Measurements from ENCODE around the gene DNAH8.

Gene DNAH8

DNA sequence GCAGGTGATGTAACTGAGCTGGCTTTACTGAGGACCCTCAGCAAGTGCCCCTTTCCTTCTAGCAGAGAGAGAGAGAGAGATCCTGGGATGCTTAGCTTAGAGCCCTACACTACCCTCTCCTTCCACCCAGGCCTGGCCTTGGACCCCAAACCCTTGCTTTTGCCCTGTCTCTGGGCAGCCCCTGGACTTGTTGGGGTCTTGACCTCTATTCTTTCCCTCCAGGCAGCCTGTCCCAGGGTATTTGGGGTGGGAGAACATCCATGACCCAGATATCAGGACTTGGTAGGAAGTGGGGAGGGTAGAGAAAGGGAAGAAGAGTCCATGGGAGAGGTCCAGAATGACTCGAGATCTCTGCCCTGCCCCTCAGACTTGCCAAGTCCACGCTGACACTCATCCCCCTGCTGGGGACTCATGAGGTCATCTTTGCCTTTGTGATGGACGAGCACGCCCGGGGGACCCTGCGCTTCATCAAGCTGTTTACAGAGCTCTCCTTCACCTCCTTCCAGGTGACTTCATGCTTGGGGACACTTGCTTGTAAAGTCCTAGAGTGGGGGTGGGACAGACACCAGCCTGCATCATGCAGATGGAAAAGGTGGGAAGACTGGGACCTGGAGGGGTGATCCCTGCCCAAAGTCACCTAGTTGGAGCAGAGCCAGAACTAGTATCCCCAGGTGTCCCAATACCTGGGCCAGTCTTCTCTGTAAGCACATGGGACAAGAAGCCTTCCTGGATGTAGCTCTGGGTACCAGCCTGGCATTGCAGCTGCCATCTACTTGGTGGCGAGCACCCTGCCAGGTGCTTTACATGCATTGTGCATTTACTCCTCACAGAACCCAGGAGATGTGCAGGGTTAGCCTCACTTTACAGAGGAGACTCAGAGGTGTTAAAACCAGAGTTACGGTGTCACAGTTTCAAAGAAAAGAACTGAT, 364.4 kb downstream of the DNAH8 start:
- no peak for DNase-seq

Data from SHP77 treated with DMSO at 0.1 percent for 48 hours (cell line).